ENCODE results near the gene CARD18.

Gene CARD18

GRCh38 chr11:105153392-105153791, 13.8 kb upstream of the CARD18 start:
- H3K27me3 ChIP-seq (ENCODE audit: insufficient read depth, low read length, poor library complexity, severe bottlenecking) = no peaks in the 10 kb centered on the region
- H3K4me3 ChIP-seq (ENCODE audit: low read length, poor library complexity, severe bottlenecking) = no peak overlapping the region
- H3K79me2 ChIP-seq (ENCODE audit: insufficient read depth, low read length) = no peaks in the 10 kb centered on the region
- no peaks in the 10 kb centered on the region for H3K9me2 ChIP-seq (replicated peaks; ENCODE audit: low read depth, low read length)
- no peak overlapping the region for H2AFZ ChIP-seq (ENCODE audit: low read length)
- H3K36me3 ChIP-seq (ENCODE audit: insufficient read depth, low read length) = no peaks in the 10 kb centered on the region
- no peak overlapping the region for H3K9ac ChIP-seq (ENCODE audit: low read depth, low read length, poor library complexity, severe bottlenecking)
- H3K4me1 ChIP-seq (ENCODE audit: insufficient read depth, low read length, poor library complexity, severe bottlenecking) = no peaks in the 10 kb centered on the region
- H3F3A ChIP-seq (ENCODE audit: low read depth) = no peaks in the 10 kb centered on the region
- H3K4me2 ChIP-seq (ENCODE audit: low read depth, low read length, poor library complexity, severe bottlenecking) = no peak overlapping the region
- no peak for TF ChIP-seq EZH2phosphoT487 (IDR thresholded peaks at IDR 0.05; ENCODE audit: borderline replicate concordance)
- TF ChIP-seq CTCF (conservative IDR thresholded peaks at IDR 0.05; ENCODE audit: low read length) = no peak
- H4K20me1 ChIP-seq (ENCODE audit: insufficient read depth, low read length, poor library complexity, severe bottlenecking) = no peaks in the 10 kb centered on the region
- H3K9me3 ChIP-seq (ENCODE audit: insufficient read depth, low read depth, low read length) = no peaks in the 10 kb centered on the region

- Histone ChIP-seq H3K4me3 (ENCODE audit: low read length, poor library complexity, severe bottlenecking) (no peak overlapping the region), H3K4me1 (ENCODE audit: insufficient read depth, low read length, poor library complexity, severe bottlenecking) (no peaks in the 10 kb centered on the region), H3K79me2 (ENCODE audit: insufficient read depth, low read length) (no peaks in the 10 kb centered on the region), H3K27me3 (ENCODE audit: insufficient read depth, low read length, poor library complexity, severe bottlenecking) (no peaks in the 10 kb centered on the region), H3K9ac (ENCODE audit: low read depth, low read length, poor library complexity, severe bottlenecking) (no peak overlapping the region), H3K36me3 (ENCODE audit: insufficient read depth, low read length) (no peaks in the 10 kb centered on the region), H2AFZ (ENCODE audit: low read length) (no peak overlapping the region), H3K9me3 (ENCODE audit: insufficient read depth, low read depth, low read length) (no peaks in the 10 kb centered on the region), H3F3A (ENCODE audit: low read depth) (no peaks in the 10 kb centered on the region), H3K4me2 (ENCODE audit: low read depth, low read length, poor library complexity, severe bottlenecking) (no peak overlapping the region), H3K9me2 (replicated peaks; ENCODE audit: low read depth, low read length) (no peaks in the 10 kb centered on the region), H4K20me1 (ENCODE audit: insufficient read depth, low read length, poor library complexity, severe bottlenecking) (no peaks in the 10 kb centered on the region)
- TF ChIP-seq EZH2phosphoT487 (IDR thresholded peaks at IDR 0.05; ENCODE audit: borderline replicate concordance) (no peak), CTCF (conservative IDR thresholded peaks at IDR 0.05; ENCODE audit: low read length) (no peak)
Observed at GRCh38 chr11:105152560-105152959, 13.0 kb upstream of the CARD18 start.

GRCh38 chr11:105152021-105152512, 12.5 kb upstream of the CARD18 start:
- Histone ChIP-seq H3K9ac (ENCODE audit: low read depth, low read length, poor library complexity, severe bottlenecking) (no peak overlapping the region), H3K27me3 (ENCODE audit: insufficient read depth, low read length, poor library complexity, severe bottlenecking) (no peaks in the 10 kb centered on the region), H2AFZ (ENCODE audit: low read length) (no peak overlapping the region), H3K4me1 (ENCODE audit: insufficient read depth, low read length, poor library complexity, severe bottlenecking) (no peaks in the 10 kb centered on the region), H3K36me3 (ENCODE audit: insufficient read depth, low read length) (no peaks in the 10 kb centered on the region), H3K4me2 (ENCODE audit: low read depth, low read length, poor library complexity, severe bottlenecking) (no peak overlapping the region), H3K4me3 (ENCODE audit: low read length, poor library complexity, severe bottlenecking) (no peak overlapping the region), H3F3A (ENCODE audit: low read depth) (no peaks in the 10 kb centered on the region), H3K79me2 (ENCODE audit: insufficient read depth, low read length) (no peaks in the 10 kb centered on the region), H4K20me1 (ENCODE audit: insufficient read depth, low read length, poor library complexity, severe bottlenecking) (no peaks in the 10 kb centered on the region), H3K9me3 (ENCODE audit: insufficient read depth, low read depth, low read length) (no peaks in the 10 kb centered on the region), H3K9me2 (replicated peaks; ENCODE audit: low read depth, low read length) (no peaks in the 10 kb centered on the region)
- TF ChIP-seq CTCF (conservative IDR thresholded peaks at IDR 0.05; ENCODE audit: low read length) (no peak), EZH2phosphoT487 (IDR thresholded peaks at IDR 0.05; ENCODE audit: borderline replicate concordance) (no peak)
